B cell (primary cell): ENCODE data around the gene GUCY2F. TPM values are rescaled to one million over a fixed set of nuclear protein-coding genes. Genes with fewer than 3 reads are reported as not detected.

Experiments used
- ATAC-seq: fragments of 200-7000 bp; cut with Tn5 transposase; one replicate; pipeline ENCODE4 v1.10.0; 2021; ENCODE audit warnings: low read depth, mild to moderate bottlenecking, moderate number of reproducible peaks, moderate library complexity
- CTCF ChIA-PET: fragments of 350-600 bp; sonication (Branson Sonifier 250); formaldehyde crosslinking; loops from one replicate; lab custom pipeline; 2021; ENCODE audit warnings: antibody characterized with exemption, inconsistent platforms; lab: Charles Lee
- POLR2A ChIA-PET: fragments of 350-600 bp; sonication (Branson Sonifier 250); formaldehyde crosslinking; loops from one replicate; lab custom pipeline; 2021; ENCODE audit warnings: antibody characterized with exemption; lab: Charles Lee
- DNase-seq: peaks from one replicate; pipeline ENCODE4 v3.0.0; 2013
- H2AFZ ChIP-seq: 2 replicates; pipeline ENCODE4 v1.6.1; 2012; ENCODE audit warnings: mild to moderate bottlenecking, low read depth, low read length; ENCODE audit not compliant: insufficient read depth, poor library complexity, severe bottlenecking
- H3K27ac ChIP-seq, 2 donors: 1 replicate in 1 of 2; 2 replicates in 1 of 2; pipeline ENCODE4 v1.5.1; 2012 to 2013; ENCODE audit warnings: low read length in 2 of 2, mild to moderate bottlenecking in 2 of 2, moderate library complexity in 1 of 2
- H3K27me3 ChIP-seq, 4 experiments: fragments of 200-600 bp in 1 of 4; sonication (generic) in 1 of 4; replicated peaks in 1 of 4; 1 replicate in 2 of 4; 2 replicates in 2 of 4; pipeline versions ENCODE4 v1.6.1 to v1.7.0; 2013 to 2016; ENCODE audit warnings: low read length in 3 of 4, mild to moderate bottlenecking in 2 of 4, mixed read lengths in 1 of 4, moderate library complexity in 1 of 4; ENCODE audit not compliant: insufficient read depth in 4 of 4, control insufficient read depth in 3 of 4; ENCODE audit errors: control extremely low read depth in 1 of 4
- H3K36me3 ChIP-seq, 2 experiments: replicated peaks in 1 of 2; 1 replicate in 1 of 2; 2 replicates in 1 of 2; pipeline versions ENCODE4 v1.6.1 to v1.7.1; 2013; ENCODE audit warnings: low read length in 1 of 2; ENCODE audit not compliant: insufficient read depth in 2 of 2, control insufficient read depth in 1 of 2; ENCODE audit errors: control extremely low read depth in 1 of 2, extremely low read depth in 1 of 2
- H3K4me1 ChIP-seq, 2 donors: fragments of 200-600 bp in 1 of 2; sonication (generic) in 1 of 2; 1 replicate in 1 of 2; 2 replicates in 1 of 2; pipeline versions ENCODE4 v1.5.1 to v1.6.1; 2013 to 2017; ENCODE audit warnings: low read length in 2 of 2; ENCODE audit not compliant: control insufficient read depth in 2 of 2, insufficient read depth in 2 of 2
- H3K4me2 ChIP-seq: replicated peaks from 2 replicates; pipeline ENCODE3; 2012; ENCODE audit warnings: mild to moderate bottlenecking, low read depth, low read length; ENCODE audit not compliant: poor library complexity, severe bottlenecking
- H3K4me3 ChIP-seq, 5 experiments: fragments of 200-600 bp in 1 of 5; sonication (generic) in 1 of 5; 1 replicate in 3 of 5; 2 replicates in 2 of 5; pipeline versions ENCODE4 v1.5.1 to v1.7.0; 2011 to 2016; ENCODE audit warnings: low read length in 4 of 5, mild to moderate bottlenecking in 4 of 5, low read depth in 2 of 5, control low read depth in 1 of 5, moderate library complexity in 1 of 5; ENCODE audit not compliant: insufficient read depth in 1 of 5; ENCODE audit errors: control extremely low read depth in 1 of 5, extremely low read depth in 1 of 5
- H3K79me2 ChIP-seq: fragments of 200-600 bp; sonication (generic); one replicate; pipeline ENCODE4 v1.6.0; 2016; ENCODE audit warnings: low read length; ENCODE audit not compliant: control insufficient read depth, insufficient read depth
- H3K9ac ChIP-seq: fragments of 200-600 bp; sonication (generic); 2 replicates; pipeline ENCODE4 v1.6.1; 2017; ENCODE audit warnings: mild to moderate bottlenecking, low read length, moderate library complexity
- H3K9me3 ChIP-seq, 3 donors: one replicate each; pipeline versions ENCODE4 v1.6.1 to v1.7.1; 2013; ENCODE audit warnings: low read length in 2 of 3; ENCODE audit not compliant: control insufficient read depth in 2 of 3, insufficient read depth in 1 of 3; ENCODE audit errors: control extremely low read depth in 1 of 3
- H4K20me1 ChIP-seq: 2 replicates; pipeline ENCODE4 v1.6.0; 2012; ENCODE audit warnings: mild to moderate bottlenecking, low read length; ENCODE audit not compliant: insufficient read depth, control insufficient read depth, poor library complexity, severe bottlenecking
- H3K27ac Mint-ChIP-seq: one replicate; pipeline ENCODE4 v1.8.0; 2021; ENCODE audit warnings: mixed read lengths
- H3K27me3 Mint-ChIP-seq: one replicate; pipeline ENCODE4 v1.8.0; 2021; ENCODE audit warnings: mixed read lengths
- H3K4me1 Mint-ChIP-seq: one replicate; pipeline ENCODE4 v1.8.0; 2021; ENCODE audit warnings: mixed read lengths
- H3K4me3 Mint-ChIP-seq: one replicate; pipeline ENCODE4 v1.8.0; 2021; ENCODE audit warnings: mixed read lengths
- H3K9me3 Mint-ChIP-seq: one replicate; pipeline ENCODE4 v1.8.0; 2022; ENCODE audit warnings: mixed read lengths; ENCODE audit not compliant: insufficient read depth
- EZH2 ChIP-seq: IDR thresholded peaks from 2 replicates; pipeline ENCODE4 v1.6.1; 2012; ENCODE audit warnings: borderline replicate concordance, low read depth, mild to moderate bottlenecking, moderate library complexity, low read length; ENCODE audit not compliant: insufficient read depth, poor library complexity, severe bottlenecking
- WGBS: methylation state at CpG from one replicate; pipeline ENCODE4 v1.1.5; 2013; ENCODE audit warnings: missing lambda C conversion rate; ENCODE audit not compliant: insufficient coverage; 5-methylcytosine and 5-hydroxymethylcytosine counted together
- intact Hi-C: fragments of 100-400 bp; cut with micrococcal nuclease; formaldehyde crosslinking; loops from one replicate; pipeline ENCODE4 v1.10.0; 2022
- polyA plus RNA-seq: library from polyadenylated mRNA; depleted of rRNA; stranded (reverse); fragments of >200 nt; gene quantifications from 2 replicates; pipeline ENCODE4 v1.2.3, GENCODE V29; 2012
- total RNA-seq, 2 donors: library from RNA; stranded (reverse); fragments of 120-200 nt in 1 of 2; gene quantifications; 1 replicate in 1 of 2; 2 replicates in 1 of 2; pipeline versions ENCODE4 v1.2.3 to v1.2.4, GENCODE V29; 2013 to 2022
- TF ChIP-seq, protein P1 (sequence below): fragments of 200-600 bp; IDR thresholded peaks from one replicate; pipeline ENCODE4 v1.8.0; 2022; ENCODE audit warnings: antibody characterized with exemption, mild to moderate bottlenecking

GUCY2F gene
- total and polyA plus RNA-seq, 2 donors (not counting 1 experiment from before 2014, with no cell fraction given): not detected

- CTCF ChIA-PET: no interaction called here
- H3K27me3 Mint-ChIP-seq: no peaks in the 10 kb centered on the region
Measured at GRCh38 chrX:109352066-109352588, 129.8 kb downstream of the GUCY2F start.

DNA sequence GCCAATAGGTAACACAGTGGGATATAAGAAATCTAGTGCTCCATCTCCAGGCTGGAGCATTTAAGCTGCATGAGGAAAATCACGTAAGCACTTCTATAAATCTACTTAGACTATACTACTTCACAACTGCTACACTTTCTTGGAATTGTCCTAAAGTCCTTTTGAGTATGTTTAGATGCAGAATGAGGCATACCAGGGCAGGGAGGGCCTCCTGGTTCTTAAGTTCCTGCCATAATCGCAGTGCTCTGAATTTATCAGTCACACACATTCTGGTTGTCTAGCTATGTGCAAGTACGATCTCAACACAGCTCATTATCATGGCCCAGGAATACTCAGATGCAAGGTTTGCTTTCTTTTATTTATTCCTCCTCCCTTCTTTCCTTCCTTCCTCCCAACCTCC, 130.3 kb downstream of the GUCY2F start:
- Mint-ChIP-seq H3K4me3 (no peak overlapping the region), H3K27me3 (no peaks in the 10 kb centered on the region), H3K4me1 (no peaks in the 10 kb centered on the region), H3K9me3 (no peaks in the 10 kb centered on the region), H3K27ac (no peak overlapping the region)
- Histone ChIP-seq H3K27me3 (no peaks in the 10 kb centered on the region), H2AFZ (no peak overlapping the region), H3K27ac (no peak overlapping the region), H3K4me3 (no peak overlapping the region), H3K79me2 (no peaks in the 10 kb centered on the region), H3K4me2 (no peak overlapping the region), H3K9me3 (no peaks in the 10 kb centered on the region), H3K4me1 (no peaks in the 10 kb centered on the region), H3K36me3 (no peaks in the 10 kb centered on the region), H4K20me1 (no peaks in the 10 kb centered on the region), H3K9ac (no peak overlapping the region)
- POLR2A ChIA-PET: no interaction called here
- 100% methylated on average over 1 of the region's 3 CpGs for WGBS
- intact Hi-C loops: no loop called here
- TF ChIP-seq EZH2: no peak
- TF ChIP-seq, protein P1, sequence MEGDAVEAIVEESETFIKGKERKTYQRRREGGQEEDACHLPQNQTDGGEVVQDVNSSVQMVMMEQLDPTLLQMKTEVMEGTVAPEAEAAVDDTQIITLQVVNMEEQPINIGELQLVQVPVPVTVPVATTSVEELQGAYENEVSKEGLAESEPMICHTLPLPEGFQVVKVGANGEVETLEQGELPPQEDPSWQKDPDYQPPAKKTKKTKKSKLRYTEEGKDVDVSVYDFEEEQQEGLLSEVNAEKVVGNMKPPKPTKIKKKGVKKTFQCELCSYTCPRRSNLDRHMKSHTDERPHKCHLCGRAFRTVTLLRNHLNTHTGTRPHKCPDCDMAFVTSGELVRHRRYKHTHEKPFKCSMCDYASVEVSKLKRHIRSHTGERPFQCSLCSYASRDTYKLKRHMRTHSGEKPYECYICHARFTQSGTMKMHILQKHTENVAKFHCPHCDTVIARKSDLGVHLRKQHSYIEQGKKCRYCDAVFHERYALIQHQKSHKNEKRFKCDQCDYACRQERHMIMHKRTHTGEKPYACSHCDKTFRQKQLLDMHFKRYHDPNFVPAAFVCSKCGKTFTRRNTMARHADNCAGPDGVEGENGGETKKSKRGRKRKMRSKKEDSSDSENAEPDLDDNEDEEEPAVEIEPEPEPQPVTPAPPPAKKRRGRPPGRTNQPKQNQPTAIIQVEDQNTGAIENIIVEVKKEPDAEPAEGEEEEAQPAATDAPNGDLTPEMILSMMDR: no peak
- CTCF ChIA-PET: no interaction called here
- DNase-seq (no peak), ATAC-seq (no peak)

More at GRCh38 chrX:109352066-109352588, 129.8 kb downstream of the GUCY2F start:
- Histone ChIP-seq H3K4me2 (no peak overlapping the region), H3K4me3 (no peak overlapping the region), H3K36me3 (no peaks in the 10 kb centered on the region), H3K9me3 (no peaks in the 10 kb centered on the region), H4K20me1 (no peaks in the 10 kb centered on the region), H3K27ac (no peak overlapping the region), H2AFZ (no peak overlapping the region), H3K4me1 (no peaks in the 10 kb centered on the region), H3K27me3 (no peaks in the 10 kb centered on the region), H3K79me2 (no peaks in the 10 kb centered on the region), H3K9ac (no peak overlapping the region)
- POLR2A ChIA-PET: no interaction called here
- Mint-ChIP-seq H3K9me3 (no peaks in the 10 kb centered on the region), H3K4me3 (no peak overlapping the region), H3K4me1 (no peaks in the 10 kb centered on the region), H3K27ac (no peak overlapping the region)
- WGBS: no CpG with 5 or more reads among the region's 4 CpGs
- ATAC-seq (no peak), DNase-seq (no peak)
- intact Hi-C loops: no loop called here
- TF ChIP-seq EZH2: no peak
